Measurements from ENCODE around the gene RAB36. TPM values are rescaled to one million over a fixed set of nuclear protein-coding genes. Genes with fewer than 3 reads are reported as not detected.

Gene RAB36
- total and polyA plus RNA-seq, 9 of the 15 experiments (the other 6 are each of a cell fraction or from before 2014, with no cell fraction given), result 0.04 to 0.50 (median 0.08) TPM; not detected in 3

- peak in 1 of 3 experiments; percentile 100; a peak in 2 of 6 replicates for TF ChIP-seq CTCF (IDR thresholded peaks at IDR 0.05 in 2 of 3, conservative IDR thresholded peaks at IDR 0.05 in 1 of 3; ENCODE audit: insufficient read depth in 2 of 3, low read depth in 1 of 3, low read length in 3 of 3)
- TF ChIP-seq CAMTA2 (CRISPR knock-in tag; conservative IDR thresholded peaks at IDR 0.05), result no peak
- TF ChIP-seq ELF1 (tag; IDR thresholded peaks at IDR 0.05), result no peak
- no peak for TF ChIP-seq ZNF583 (CRISPR knock-in tag; IDR thresholded peaks at IDR 0.05)
- no peak for TF ChIP-seq NFRKB (IDR thresholded peaks at IDR 0.05; ENCODE audit: low read depth)
- TF ChIP-seq ZNF586 (CRISPR knock-in tag; conservative IDR thresholded peaks at IDR 0.05), result no peak
- TF ChIP-seq ATF4 (CRISPR knock-in tag; IDR thresholded peaks at IDR 0.05), result no peak
- no peak for TF ChIP-seq MBD1 (CRISPR knock-in tag; IDR thresholded peaks at IDR 0.05)
- TF ChIP-seq ZNF23 (CRISPR knock-in tag; IDR thresholded peaks at IDR 0.05), result no peak
- TF ChIP-seq CUX1 (CRISPR knock-in tag; IDR thresholded peaks at IDR 0.05), result no peak
- no peak for TF ChIP-seq ZNF277 (CRISPR knock-in tag; IDR thresholded peaks at IDR 0.05; ENCODE audit: borderline replicate concordance)
Measured at GRCh38 chr22:23128269-23129108, 16.8 kb upstream of the RAB36 start (continued).

All from K562 (cell line).